ENCODE measurements around the gene LARGE1.
A peak's percentile ranks its signal among the peaks of the same experiment; 100 is the strongest.

The LARGE1 gene

DNA sequence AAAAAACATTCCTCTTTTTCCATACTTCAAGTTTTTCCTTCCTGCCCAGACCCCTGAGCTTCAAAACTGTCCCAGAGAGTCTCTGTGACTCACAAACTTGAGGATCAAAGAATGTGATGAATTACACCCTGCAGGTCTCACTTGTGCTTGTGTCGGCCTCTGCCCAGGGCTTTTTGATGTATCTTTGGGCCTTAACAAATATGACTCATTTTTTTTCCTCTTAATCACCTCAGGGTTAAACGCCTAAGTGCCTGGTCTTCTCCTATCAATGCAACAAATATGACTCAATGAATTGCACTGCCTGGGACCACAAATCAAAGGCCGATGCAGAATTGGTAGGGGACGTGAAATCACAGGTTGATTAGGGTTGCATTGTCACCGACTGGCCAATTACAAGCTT, 267.7 kb downstream of the LARGE1 start:
- Histone ChIP-seq H3K27ac (ENCODE audit: low read depth, low read length) (peak overlapping the region; percentile 43), H3K9me3 (ENCODE audit: control insufficient read depth, insufficient read depth, low read length) (no peaks in the 10 kb centered on the region), H3K36me3 (ENCODE audit: control insufficient read depth, insufficient read depth, low read length) (peaks cover 16% of the 10 kb centered on the region), H3K4me3 (ENCODE audit: low read depth, low read length) (no peak overlapping the region), H3K27me3 (ENCODE audit: control insufficient read depth, insufficient read depth, low read length) (no peaks in the 10 kb centered on the region), H3K9ac (ENCODE audit: low read depth, low read length) (no peak overlapping the region), H3K4me1 (ENCODE audit: control insufficient read depth, insufficient read depth, low read length) (0 out of 2 replicates have a peak, but pooled peaks cover 11% of the 10 kb centered on the region)

DNA sequence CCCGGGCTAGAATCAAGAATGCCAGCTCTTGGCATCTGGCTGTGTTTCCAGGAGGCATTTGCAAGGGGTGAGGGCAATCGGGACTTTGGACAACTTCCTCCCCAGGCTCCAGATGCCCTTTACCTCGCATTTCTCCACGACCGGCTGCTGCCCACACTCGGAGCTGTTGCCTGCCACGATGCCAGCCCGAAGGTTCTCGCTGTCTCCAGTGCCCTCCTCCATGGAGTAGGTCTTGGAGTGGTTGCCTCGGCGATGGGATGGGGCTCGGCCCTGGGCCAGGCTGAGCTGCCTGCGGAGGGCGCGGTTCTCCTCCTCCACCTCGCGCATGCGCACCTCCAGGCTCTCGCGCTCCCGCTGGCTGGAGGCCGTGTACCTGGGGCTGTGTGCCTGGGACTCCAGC, 270.0 kb downstream of the LARGE1 start:
- Histone ChIP-seq H3K4me1 (ENCODE audit: control insufficient read depth, insufficient read depth, low read length) (0 out of 2 replicates have a peak, but pooled peaks cover 11% of the 10 kb centered on the region), H3K9me3 (ENCODE audit: control insufficient read depth, insufficient read depth, low read length) (no peaks in the 10 kb centered on the region), H3K4me3 (ENCODE audit: low read depth, low read length) (no peak overlapping the region), H3K27me3 (ENCODE audit: control insufficient read depth, insufficient read depth, low read length) (no peaks in the 10 kb centered on the region), H3K9ac (ENCODE audit: low read depth, low read length) (no peak overlapping the region), H3K36me3 (ENCODE audit: control insufficient read depth, insufficient read depth, low read length) (peaks cover 16% of the 10 kb centered on the region), H3K27ac (ENCODE audit: low read depth, low read length) (no peak overlapping the region)

DNA sequence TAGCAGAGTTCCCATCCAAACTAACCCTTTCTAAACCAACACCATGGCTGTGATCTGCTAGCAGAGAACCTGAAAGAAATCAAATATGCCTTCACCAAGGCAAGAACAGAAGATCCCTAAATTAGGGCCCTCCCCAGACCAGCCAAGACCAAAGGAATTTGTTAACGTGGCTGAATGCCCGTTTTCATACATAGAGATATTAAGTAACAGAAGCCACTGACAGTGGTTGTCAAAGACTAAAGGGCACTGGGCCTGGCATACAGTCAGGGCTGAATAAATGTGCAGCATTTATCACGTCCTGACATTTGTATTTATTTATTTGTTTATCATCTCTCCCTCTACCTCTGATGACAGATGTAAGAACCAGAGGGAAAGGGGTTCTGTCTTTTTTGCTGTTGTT, 271.8 kb downstream of the LARGE1 start:
- H3K27me3 ChIP-seq (ENCODE audit: control insufficient read depth, insufficient read depth, low read length), result no peaks in the 10 kb centered on the region
- no peak overlapping the region for H3K9ac ChIP-seq (ENCODE audit: low read depth, low read length)
- H3K27ac ChIP-seq (ENCODE audit: low read depth, low read length), result no peak overlapping the region
- no peak overlapping the region for H3K4me3 ChIP-seq (ENCODE audit: low read depth, low read length)
- peaks cover 16% of the 10 kb centered on the region for H3K36me3 ChIP-seq (ENCODE audit: control insufficient read depth, insufficient read depth, low read length)
- H3K4me1 ChIP-seq (ENCODE audit: control insufficient read depth, insufficient read depth, low read length), result no peaks in the 10 kb centered on the region
- no peaks in the 10 kb centered on the region for H3K9me3 ChIP-seq (ENCODE audit: control insufficient read depth, insufficient read depth, low read length)

DNA sequence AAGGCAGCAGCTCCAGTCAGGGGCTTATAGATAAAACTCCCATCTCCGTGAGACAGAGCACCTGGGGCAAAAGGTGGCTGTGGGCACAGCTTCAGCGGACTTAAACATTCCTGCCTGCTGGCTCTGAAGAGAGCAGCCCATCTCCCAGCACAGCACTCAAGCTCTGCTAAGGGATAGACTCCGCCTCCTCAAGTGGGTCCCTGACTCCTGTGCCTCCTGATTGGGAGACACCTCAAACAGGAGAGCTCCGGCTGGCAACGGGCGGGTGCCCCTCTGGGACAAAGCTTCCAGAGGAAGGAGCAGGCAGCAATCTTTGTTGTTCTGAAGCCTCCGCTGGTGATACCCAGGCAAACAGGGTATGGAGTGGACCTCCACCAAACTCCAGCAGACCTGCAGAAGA, 279.4 kb downstream of the LARGE1 start:
- H3K4me3 ChIP-seq (ENCODE audit: low read depth, low read length), result no peak overlapping the region
- no peaks in the 10 kb centered on the region for H3K27me3 ChIP-seq (ENCODE audit: control insufficient read depth, insufficient read depth, low read length)
- H3K9me3 ChIP-seq (ENCODE audit: control insufficient read depth, insufficient read depth, low read length), result no peaks in the 10 kb centered on the region
- H3K4me1 ChIP-seq (ENCODE audit: control insufficient read depth, insufficient read depth, low read length), result no peaks in the 10 kb centered on the region; the same call in 1 of the 2 replicates
- no peak overlapping the region for H3K9ac ChIP-seq (ENCODE audit: low read depth, low read length)
- no peak overlapping the region for H3K27ac ChIP-seq (ENCODE audit: low read depth, low read length)
- H3K36me3 ChIP-seq (ENCODE audit: control insufficient read depth, insufficient read depth, low read length), result no peaks in the 10 kb centered on the region

DNA sequence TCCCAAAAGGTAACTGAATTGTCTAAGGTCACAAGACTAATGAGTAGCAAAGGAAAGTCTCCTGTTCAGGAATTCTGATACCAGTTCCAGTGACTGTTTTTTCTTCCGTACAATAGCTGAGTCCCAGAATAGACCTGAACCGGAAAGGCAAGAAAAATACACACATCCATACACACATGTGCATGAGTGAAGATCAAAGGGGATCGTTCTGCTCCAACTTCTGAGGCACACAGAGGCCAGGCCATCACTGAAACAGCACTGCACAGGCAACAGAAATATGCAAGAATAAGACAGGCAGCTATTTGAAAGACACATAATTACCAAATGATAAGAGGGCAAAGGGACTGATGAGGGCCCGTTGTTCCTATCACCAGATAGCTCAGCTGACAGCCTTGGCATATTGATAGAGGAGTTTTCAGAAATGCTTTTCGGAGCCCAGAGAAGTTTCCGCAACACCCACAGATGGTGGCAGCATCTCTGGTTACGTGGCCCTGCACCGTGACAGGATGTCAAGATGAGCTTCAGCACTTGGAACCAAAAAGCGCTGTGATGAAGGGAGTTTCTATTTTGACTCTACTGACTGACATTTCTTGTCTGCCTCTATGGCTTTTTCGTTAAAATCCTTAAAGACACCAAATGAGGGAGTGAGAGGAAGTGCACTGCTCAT, 280.6 kb downstream of the LARGE1 start:
- Histone ChIP-seq H3K27ac (ENCODE audit: low read depth, low read length) (no peak overlapping the region), H3K27me3 (ENCODE audit: control insufficient read depth, insufficient read depth, low read length) (no peaks in the 10 kb centered on the region), H3K4me3 (ENCODE audit: low read depth, low read length) (no peak overlapping the region), H3K36me3 (ENCODE audit: control insufficient read depth, insufficient read depth, low read length) (no peaks in the 10 kb centered on the region), H3K9me3 (ENCODE audit: control insufficient read depth, insufficient read depth, low read length) (no peaks in the 10 kb centered on the region), H3K9ac (ENCODE audit: low read depth, low read length) (no peak overlapping the region), H3K4me1 (ENCODE audit: control insufficient read depth, insufficient read depth, low read length) (no peaks in the 10 kb centered on the region; the same call in 1 of the 2 replicates)

DNA sequence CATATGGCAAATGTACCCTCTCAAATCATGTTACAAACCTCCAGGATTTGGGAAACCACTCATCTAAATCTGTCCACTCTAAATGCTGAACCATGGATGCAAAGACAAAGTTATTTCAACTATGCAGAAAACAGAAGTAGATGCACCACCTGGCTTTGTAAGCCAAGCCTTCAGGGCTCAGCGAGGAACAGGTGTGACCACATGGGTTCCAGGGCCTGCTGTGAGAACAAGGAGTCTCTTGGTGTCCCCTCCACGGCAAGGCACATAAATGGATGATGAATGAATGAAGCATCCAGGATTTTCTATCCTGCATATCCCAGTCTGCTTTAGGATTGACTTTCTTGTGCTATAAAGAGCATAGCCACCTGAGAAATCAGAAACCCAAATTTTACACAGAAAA, 284.5 kb downstream of the LARGE1 start:
- no peaks in the 10 kb centered on the region for H3K4me1 ChIP-seq (ENCODE audit: control insufficient read depth, insufficient read depth, low read length)
- H3K27ac ChIP-seq (ENCODE audit: low read depth, low read length), result no peak overlapping the region
- H3K9ac ChIP-seq (ENCODE audit: low read depth, low read length), result no peak overlapping the region
- no peaks in the 10 kb centered on the region for H3K27me3 ChIP-seq (ENCODE audit: control insufficient read depth, insufficient read depth, low read length)
- H3K36me3 ChIP-seq (ENCODE audit: control insufficient read depth, insufficient read depth, low read length), result no peaks in the 10 kb centered on the region
- H3K9me3 ChIP-seq (ENCODE audit: control insufficient read depth, insufficient read depth, low read length), result no peaks in the 10 kb centered on the region
- H3K4me3 ChIP-seq (ENCODE audit: low read depth, low read length), result no peak overlapping the region

- no peak overlapping the region for H3K27ac ChIP-seq (ENCODE audit: low read depth, low read length)
- H3K9ac ChIP-seq (ENCODE audit: low read depth, low read length), result no peak overlapping the region
- no peaks in the 10 kb centered on the region for H3K27me3 ChIP-seq (ENCODE audit: control insufficient read depth, insufficient read depth, low read length)
- no peak overlapping the region for H3K4me3 ChIP-seq (ENCODE audit: low read depth, low read length)
- H3K9me3 ChIP-seq (ENCODE audit: control insufficient read depth, insufficient read depth, low read length), result no peaks in the 10 kb centered on the region
- H3K4me1 ChIP-seq (ENCODE audit: control insufficient read depth, insufficient read depth, low read length), result no peaks in the 10 kb centered on the region
- no peaks in the 10 kb centered on the region for H3K36me3 ChIP-seq (ENCODE audit: control insufficient read depth, insufficient read depth, low read length)
These were observed 288.5 kb downstream of the LARGE1 start for GRCh38 chr22:33631777-33632176.

- Histone ChIP-seq H3K9me3 (ENCODE audit: control insufficient read depth, insufficient read depth, low read length) (no peaks in the 10 kb centered on the region), H3K9ac (ENCODE audit: low read depth, low read length) (no peak overlapping the region), H3K36me3 (ENCODE audit: control insufficient read depth, insufficient read depth, low read length) (peaks cover 18% of the 10 kb centered on the region; the same call in 1 of the 2 replicates), H3K27ac (ENCODE audit: low read depth, low read length) (no peak overlapping the region), H3K4me1 (ENCODE audit: control insufficient read depth, insufficient read depth, low read length) (no peaks in the 10 kb centered on the region), H3K27me3 (ENCODE audit: control insufficient read depth, insufficient read depth, low read length) (no peaks in the 10 kb centered on the region), H3K4me3 (ENCODE audit: low read depth, low read length) (no peak overlapping the region)
These were observed 294.3 kb downstream of the LARGE1 start for GRCh38 chr22:33625959-33626358.

DNA sequence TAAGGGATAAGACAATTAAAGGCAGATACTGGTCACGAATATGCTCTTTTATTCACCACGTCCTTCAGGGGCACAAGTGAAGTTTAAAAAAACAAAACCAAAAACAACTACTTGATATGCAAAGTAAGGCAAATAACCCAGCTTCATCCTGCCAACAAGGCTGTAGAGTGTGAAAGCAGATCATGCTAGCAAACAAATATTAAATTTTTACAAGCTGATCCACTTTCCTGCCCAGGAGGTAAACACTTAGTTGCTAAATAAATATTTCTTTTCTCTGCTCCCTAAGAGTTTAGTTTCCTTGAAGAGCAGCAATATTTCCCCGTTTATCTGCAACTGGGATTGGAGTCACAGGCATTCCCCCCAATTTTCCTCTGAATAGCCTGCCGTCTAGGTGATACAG, 300.2 kb downstream of the LARGE1 start:
- Histone ChIP-seq H3K27me3 (ENCODE audit: control insufficient read depth, insufficient read depth, low read length) (no peaks in the 10 kb centered on the region), H3K4me1 (ENCODE audit: control insufficient read depth, insufficient read depth, low read length) (no peaks in the 10 kb centered on the region), H3K27ac (ENCODE audit: low read depth, low read length) (no peak overlapping the region), H3K9ac (ENCODE audit: low read depth, low read length) (no peak overlapping the region), H3K36me3 (ENCODE audit: control insufficient read depth, insufficient read depth, low read length) (peaks cover 9% of the 10 kb centered on the region; the same call in 1 of the 2 replicates), H3K4me3 (ENCODE audit: low read depth, low read length) (no peak overlapping the region), H3K9me3 (ENCODE audit: control insufficient read depth, insufficient read depth, low read length) (0 out of 2 replicates have a peak, but pooled peaks cover 2% of the 10 kb centered on the region)

- Histone ChIP-seq H3K4me3 (ENCODE audit: low read depth, low read length) (no peak overlapping the region), H3K27ac (ENCODE audit: low read depth, low read length) (no peak overlapping the region), H3K4me1 (ENCODE audit: control insufficient read depth, insufficient read depth, low read length) (no peaks in the 10 kb centered on the region), H3K9me3 (ENCODE audit: control insufficient read depth, insufficient read depth, low read length) (peaks cover 5% of the 10 kb centered on the region; the same call in 1 of the 2 replicates), H3K36me3 (ENCODE audit: control insufficient read depth, insufficient read depth, low read length) (0 out of 2 replicates have a peak, but pooled peaks cover 9% of the 10 kb centered on the region), H3K27me3 (ENCODE audit: control insufficient read depth, insufficient read depth, low read length) (no peaks in the 10 kb centered on the region), H3K9ac (ENCODE audit: low read depth, low read length) (no peak overlapping the region)
These were observed 313.8 kb downstream of the LARGE1 start for GRCh38 chr22:33606504-33606903.

GRCh38 chr22:33605666-33606065, 314.6 kb downstream of the LARGE1 start:
- Histone ChIP-seq H3K4me1 (ENCODE audit: control insufficient read depth, insufficient read depth, low read length) (no peaks in the 10 kb centered on the region), H3K9me3 (ENCODE audit: control insufficient read depth, insufficient read depth, low read length) (peaks cover under 1% of the 10 kb centered on the region; the same call in 1 of the 2 replicates), H3K27ac (ENCODE audit: low read depth, low read length) (no peak overlapping the region), H3K36me3 (ENCODE audit: control insufficient read depth, insufficient read depth, low read length) (0 out of 2 replicates have a peak, but pooled peaks cover 12% of the 10 kb centered on the region), H3K9ac (ENCODE audit: low read depth, low read length) (no peak overlapping the region), H3K4me3 (ENCODE audit: low read depth, low read length) (no peak overlapping the region), H3K27me3 (ENCODE audit: control insufficient read depth, insufficient read depth, low read length) (no peaks in the 10 kb centered on the region)
